ENCODE data around the gene RAMP1. TPM values are rescaled to one million over a fixed set of nuclear protein-coding genes. Genes with fewer than 3 reads are reported as not detected.

The RAMP1 gene
- total RNA-seq, 1 experiment from 2014 or later: 0.63 TPM

DNA sequence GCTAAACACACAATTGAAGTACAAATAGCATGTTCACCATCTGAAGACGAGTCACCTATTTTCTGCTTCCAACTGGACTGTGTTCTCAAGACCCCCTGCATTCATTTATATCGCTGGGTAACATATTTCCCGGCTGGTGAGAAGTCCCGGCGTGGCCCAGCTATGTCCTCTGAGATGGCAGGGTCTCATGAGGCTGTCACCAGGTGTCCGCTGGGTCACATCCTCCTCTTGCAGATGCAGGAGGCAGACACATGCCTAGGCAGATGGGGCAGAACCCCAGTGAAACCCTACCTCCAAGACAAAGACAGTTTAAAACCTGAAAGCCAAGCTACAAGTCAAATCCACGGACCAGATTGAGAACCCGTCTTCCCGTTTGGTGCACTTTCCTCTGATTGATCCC lies 70.6 kb downstream of the RAMP1 start:
- H3K9me3 ChIP-seq (ENCODE audit: control insufficient read depth, low read depth, low read length): no peaks in the 10 kb centered on the region
- no peaks in the 10 kb centered on the region for H3K79me2 ChIP-seq (ENCODE audit: insufficient read depth, low read length)
- no peaks in the 10 kb centered on the region for H3K27me3 ChIP-seq (ENCODE audit: insufficient read depth, low read length)
- Mint-ChIP-seq H3K4me3 (no peak overlapping the region), H3K27ac (no peak overlapping the region; a peak in 1 of 7 replicates), H3K27me3 (ENCODE audit: low read depth) (peaks cover 6% of the 10 kb centered on the region), H3K9me3 (peaks cover 9 to 14% of the 10 kb centered on the region in 2 experiments; a peak in 4 of 5 replicates), H3K36me3 (ENCODE audit: insufficient read depth in 1 of 3, low read depth in 3 of 3) (peaks cover 0 to 6% (median 6%) of the 10 kb centered on the region in 3 experiments; a peak in 4 of 7 replicates), H3K4me1 (no peaks in the 10 kb centered on the region)
- H2BK120ac ChIP-seq (ENCODE audit: low read depth, low read length, poor library complexity, severe bottlenecking): no peak overlapping the region
- TF ChIP-seq, protein P1, sequence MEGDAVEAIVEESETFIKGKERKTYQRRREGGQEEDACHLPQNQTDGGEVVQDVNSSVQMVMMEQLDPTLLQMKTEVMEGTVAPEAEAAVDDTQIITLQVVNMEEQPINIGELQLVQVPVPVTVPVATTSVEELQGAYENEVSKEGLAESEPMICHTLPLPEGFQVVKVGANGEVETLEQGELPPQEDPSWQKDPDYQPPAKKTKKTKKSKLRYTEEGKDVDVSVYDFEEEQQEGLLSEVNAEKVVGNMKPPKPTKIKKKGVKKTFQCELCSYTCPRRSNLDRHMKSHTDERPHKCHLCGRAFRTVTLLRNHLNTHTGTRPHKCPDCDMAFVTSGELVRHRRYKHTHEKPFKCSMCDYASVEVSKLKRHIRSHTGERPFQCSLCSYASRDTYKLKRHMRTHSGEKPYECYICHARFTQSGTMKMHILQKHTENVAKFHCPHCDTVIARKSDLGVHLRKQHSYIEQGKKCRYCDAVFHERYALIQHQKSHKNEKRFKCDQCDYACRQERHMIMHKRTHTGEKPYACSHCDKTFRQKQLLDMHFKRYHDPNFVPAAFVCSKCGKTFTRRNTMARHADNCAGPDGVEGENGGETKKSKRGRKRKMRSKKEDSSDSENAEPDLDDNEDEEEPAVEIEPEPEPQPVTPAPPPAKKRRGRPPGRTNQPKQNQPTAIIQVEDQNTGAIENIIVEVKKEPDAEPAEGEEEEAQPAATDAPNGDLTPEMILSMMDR (conservative IDR thresholded peaks at IDR 0.05): no peak
- H3K27ac ChIP-seq (ENCODE audit: insufficient read length, low read depth, low read length): no peak overlapping the region
- no peaks in the 10 kb centered on the region for H3K23me2 ChIP-seq (ENCODE audit: insufficient read length, low read depth, low read length, poor library complexity, severe bottlenecking)
- DNase-seq: no peak
- no peak overlapping the region for H4K8ac ChIP-seq (replicated peaks; ENCODE audit: insufficient read length, low read depth, low read length)
- H3K23ac ChIP-seq (ENCODE audit: insufficient read length, low read depth, low read length): no peak overlapping the region
- no peak overlapping the region for H2BK5ac ChIP-seq (ENCODE audit: insufficient read length, low read length)
- H2AK5ac ChIP-seq (ENCODE audit: insufficient read length, low read length): no peak overlapping the region
- no peak overlapping the region for H2BK20ac ChIP-seq (ENCODE audit: low read depth, low read length, poor library complexity, severe bottlenecking)
- no CpG with 5 or more reads among the region's 9 CpGs for WGBS (ENCODE audit: extremely low coverage, insufficient read length, low lambda C conversion rate)
- H4K5ac ChIP-seq (ENCODE audit: insufficient read length, low read depth, low read length): no peak overlapping the region
- H3K4ac ChIP-seq (ENCODE audit: low read depth, low read length): no peak overlapping the region
- H4K91ac ChIP-seq (ENCODE audit: insufficient read length, low read depth, low read length): no peak overlapping the region
- H3K4me1 ChIP-seq (ENCODE audit: insufficient read depth, low read length): no peaks in the 10 kb centered on the region
- H2BK15ac ChIP-seq (ENCODE audit: low read depth, low read length): no peak overlapping the region
- H3K56ac ChIP-seq (ENCODE audit: insufficient read length, low read depth, low read length): no peak overlapping the region
- no peak overlapping the region for H2AFZ ChIP-seq (ENCODE audit: low read length)
- H3K4me2 ChIP-seq (ENCODE audit: insufficient read depth, insufficient read length, low read length): no peak overlapping the region
- H3K14ac ChIP-seq (ENCODE audit: insufficient read depth, low read length): no peak overlapping the region
- no peak overlapping the region for H2BK12ac ChIP-seq (ENCODE audit: insufficient read length, low read depth, low read length)
- H3K9ac ChIP-seq (ENCODE audit: extremely low read depth, insufficient read length, low read length): no peak overlapping the region
- H3T11ph ChIP-seq (ENCODE audit: low read length): no peak overlapping the region
- H4K20me1 ChIP-seq (ENCODE audit: control insufficient read depth, insufficient read depth, insufficient read length): no peaks in the 10 kb centered on the region
- no peak overlapping the region for H3K18ac ChIP-seq (ENCODE audit: insufficient read length, low read depth, low read length)
- no peaks in the 10 kb centered on the region for H3K79me1 ChIP-seq (ENCODE audit: insufficient read depth, low read depth, low read length, poor library complexity, severe bottlenecking)

All from H9 (cell line).